C4-2B (cell line): ENCODE measurements around the gene CERCAM.

Source experiments
- CTCF ChIP-seq: fragments of 450-650 bp; conservative IDR thresholded peaks from 2 replicates; pipeline ENCODE4 v1.5.1; 2017; ENCODE audit warnings: mild to moderate bottlenecking
- ZFX ChIP-seq: fragments of 450-650 bp; IDR thresholded peaks from 2 replicates; pipeline ENCODE4 v1.6.1; 2017

- no peak for TF ChIP-seq CTCF
- no peak for TF ChIP-seq ZFX
Observed at GRCh38 chr9:128408963-128409431, 11.7 kb upstream of the CERCAM start.
